Heart left ventricle (tissue), 16 donors: ENCODE data around the gene AKR1C4. TPM values are rescaled to one million over a fixed set of nuclear protein-coding genes. Genes with fewer than 3 reads are reported as not detected.

ENCODE experiments used
- ATAC-seq, 4 donors: fragments of 200-7000 bp; cut with Tn5 transposase; one replicate each; pipeline ENCODE4 v1.9.1; 2020 to 2022; ENCODE audit warnings: moderate library complexity in 4 of 4, mild to moderate bottlenecking in 3 of 4, moderate number of reproducible peaks in 1 of 4
- DNase-seq, 5 donors: peaks; one replicate each; pipeline ENCODE4 v3.0.0-alpha.2; 2020
- H3K27ac ChIP-seq, 12 donors: fragments of 200-600 bp; sonication (generic) in 4 of 12; one replicate each; pipeline versions ENCODE4 v1.5.0 to v1.8.0; 2016 to 2022; ENCODE audit warnings: mild to moderate bottlenecking in 2 of 12
- H3K27me3 ChIP-seq, 9 donors: fragments of 200-600 bp; sonication (generic) in 2 of 9; one replicate each; pipeline versions ENCODE4 v1.5.1 to v1.8.0; 2016 to 2022; ENCODE audit warnings: mild to moderate bottlenecking in 3 of 9
- H3K36me3 ChIP-seq, 9 donors: fragments of 200-600 bp; sonication (generic) in 2 of 9; one replicate each; pipeline versions ENCODE4 v1.5.0 to v1.8.0; 2018 to 2022; ENCODE audit warnings: mild to moderate bottlenecking in 2 of 9
- H3K4me1 ChIP-seq, 12 donors: fragments of 200-600 bp; sonication (generic) in 4 of 12; one replicate each; pipeline versions ENCODE4 v1.5.0 to v1.8.0; 2016 to 2022; ENCODE audit warnings: mild to moderate bottlenecking in 3 of 12
- H3K4me3 ChIP-seq, 12 donors: fragments of 200-600 bp; sonication (generic) in 4 of 12; one replicate each; pipeline versions ENCODE4 v1.5.0 to v1.8.0; 2017 to 2022; ENCODE audit warnings: mild to moderate bottlenecking in 9 of 12, moderate library complexity in 4 of 12
- H3K9me3 ChIP-seq, 12 donors: fragments of 200-600 bp; sonication (generic) in 4 of 12; one replicate each; pipeline versions ENCODE4 v1.5.0 to v1.8.0; 2016 to 2022; ENCODE audit warnings: mild to moderate bottlenecking in 1 of 12
- CTCF ChIP-seq, 12 donors: fragments of 200-600 bp; sonication (generic) in 4 of 12; IDR thresholded peaks; one replicate each; pipeline versions ENCODE4 v1.5.0 to v1.8.0; 2018 to 2022; ENCODE audit warnings: antibody characterized with exemption in 12 of 12, mild to moderate bottlenecking in 5 of 12
- POLR2A ChIP-seq, 2 donors: fragments of 450-650 bp; IDR thresholded peaks; one replicate each; pipeline ENCODE4 v1.6.1; 2017; ENCODE audit warnings: antibody characterized with exemption in 2 of 2, mild to moderate bottlenecking in 2 of 2, moderate library complexity in 2 of 2
- WGBS, 4 donors: extraction: QIAGEN DNeasy Blood & Tissue Kit in 2 of 4; methylation state at CpG; one replicate each; pipeline versions ENCODE4 v1.1.5 to v1.1.7; 2013 to 2018; 5-methylcytosine and 5-hydroxymethylcytosine counted together
- intact Hi-C, 10 donors: fragments of 100-400 bp; cut with DNase I; formaldehyde crosslinking; loops; one replicate each; pipeline versions ENCODE4 v1.11.1 to v1.14.2; 2022
- polyA plus RNA-seq, 2 donors: library from polyadenylated mRNA; stranded (reverse); fragments of 200-250 nt; gene quantifications; one replicate each; pipeline ENCODE4 v1.2.3, GENCODE V29; 2013
- total RNA-seq, 9 donors: library from RNA; depleted of rRNA in 2 of 9; stranded (reverse); fragments of >200 nt in 2 of 9; fragmentation: NEBNext Ultra II Directional in 3 of 9; extraction: Animal tissue kit (Norgen Biotek cat#: 25700) in 3 of 9; gene quantifications; one replicate each; pipeline versions ENCODE4 v1.1.0 to v1.2.4, GENCODE V29; 2016 to 2023
- donor health status: ischemic (EF 13 %, LVEDD 7.1; RV severe dilation, severe dysfunction).
- donor health status: healthy with polysubstance abuse.
- donor health status: DM: no; HTN: yes; CAD: no.
- donor health status: DM: no; HTN: no; CAD: no.
- donor health status: ischemic (EF 25% LVEDD 6.9; RV normal size, moderate dysfunction).
- donor health status: ischemic (EF 25% LVEDD 5.7; RV mildly dilated, moderate dysfunction).
- donor health status: healthy.
- donor health status: DM: yes; HTN: yes; CAD: no.
- donor health status: ischemic (EF 35%, LVEDD 5.7; RV mildly dilated, moderate dysfunction).
- donor health status: nonischemic (EF 11% LVEDD 7.7; RV severe dilation, severe dysfunction).
- donor health status: DM: yes; HTN: yes; CAD: no.
- donor health status: PGD.
- donor health status: ischemic (EF 29% LVEDD 5.4; RV normal size, mild dysfunction).
- donor health status: nonischemic (EF 23%, LVEDD 6.1; RV moderate dilation, normal function).

AKR1C4 gene
- total and polyA plus RNA-seq, 11 donors: not detected

- DNase-seq: no peak
- Histone ChIP-seq H3K9me3 (no peaks in the 10 kb centered on the region), H3K27ac (no peak overlapping the region), H3K27me3 (no peaks in the 10 kb centered on the region), H3K4me3 (no peak overlapping the region), H3K4me1 (peaks cover 0 to 3% (median 0%) of the 10 kb centered on the region in 12 donors), H3K36me3 (no peaks in the 10 kb centered on the region)
- WGBS, 4 donors: 50 to 73% (median 64%) methylated on average over 2 of the region's 2 CpGs
- no peak for TF ChIP-seq CTCF (IDR thresholded peaks at IDR 0.05)
- no peak for TF ChIP-seq POLR2A (IDR thresholded peaks at IDR 0.05)
- no peak for ATAC-seq
- intact Hi-C loops: no loop called here
Measured at GRCh38 chr10:5183923-5184322, 12.7 kb upstream of the AKR1C4 start.

GRCh38 chr10:5184987-5185775 is 11.5 kb upstream of the AKR1C4 start, which contains the start of gene AKR1C8:
TSS of gene AKR1C8 (minus strand) at chr10:5185150. CDS start at chr10:5185104, 46 bp downstream.
- intact Hi-C loops: no loop called here
- Histone ChIP-seq H3K27me3 (no peaks in the 10 kb centered on the region), H3K9me3 (no peaks in the 10 kb centered on the region), H3K4me1 (peaks cover 0 to 3% (median 0%) of the 10 kb centered on the region in 12 donors), H3K4me3 (peak within 1 kb of the TSS in 1 of 12 donors; percentile 20), H3K27ac (peak within 1 kb of the TSS in 4 of 12 donors; percentile 11 to 42 (median 32)), H3K36me3 (no peaks in the 10 kb centered on the region)
- DNase-seq: no peak
- WGBS, 4 donors: 44 to 57% (median 49%) methylated on average over 5 of the region's 5 CpGs
- ATAC-seq: no peak
- TF ChIP-seq POLR2A (IDR thresholded peaks at IDR 0.05): no peak
- no peak for TF ChIP-seq CTCF (IDR thresholded peaks at IDR 0.05)

GRCh38 chr10:5187867-5188266 is 8.8 kb upstream of the AKR1C4 start:
- ATAC-seq: no peak
- Histone ChIP-seq H3K27me3 (no peaks in the 10 kb centered on the region), H3K4me1 (peaks cover 0 to 3% (median 0%) of the 10 kb centered on the region in 12 donors), H3K4me3 (no peak overlapping the region), H3K27ac (no peak overlapping the region), H3K9me3 (no peaks in the 10 kb centered on the region), H3K36me3 (no peaks in the 10 kb centered on the region)
- 70 to 83% (median 81%) methylated on average over 5 of the region's 5 CpGs for WGBS, 4 donors
- DNase-seq: no peak
- intact Hi-C loops: no loop called here
- TF ChIP-seq POLR2A (IDR thresholded peaks at IDR 0.05): no peak
- TF ChIP-seq CTCF (IDR thresholded peaks at IDR 0.05): no peak

- no peak for ATAC-seq
- intact Hi-C loops: no loop called here
- 51 to 58% (median 53%) methylated on average over 2 of the region's 2 CpGs for WGBS, 4 donors
Measured at GRCh38 chr10:5188358-5188757, 8.3 kb upstream of the AKR1C4 start.

More at GRCh38 chr10:5188358-5188757, 8.3 kb upstream of the AKR1C4 start:
- TF ChIP-seq CTCF (IDR thresholded peaks at IDR 0.05) (no peak), POLR2A (IDR thresholded peaks at IDR 0.05) (no peak)
- no peaks in the 10 kb centered on the region for H3K36me3 ChIP-seq
- H3K4me3 ChIP-seq: no peak overlapping the region
- H3K27me3 ChIP-seq: no peaks in the 10 kb centered on the region
- no peaks in the 10 kb centered on the region for H3K9me3 ChIP-seq
- DNase-seq: no peak
- no peak overlapping the region for H3K27ac ChIP-seq
- peaks cover 0 to 3% (median 0%) of the 10 kb centered on the region in 12 donors for H3K4me1 ChIP-seq
